Brain microvascular endothelial cell (primary cell): ENCODE measurements around the gene IGSF21.

Experiments used
- DNase-seq: peaks from one replicate; pipeline ENCODE4 v3.0.0-alpha.2; 2020
- H3K27ac ChIP-seq: fragments of 250-450 bp; sonication (Bioruptor Pico); 2 replicates; pipeline ENCODE4 v1.5.1; 2020; ENCODE audit warnings: mild to moderate bottlenecking, moderate library complexity
- H3K27me3 ChIP-seq: fragments of 250-450 bp; sonication (Bioruptor Pico); replicated peaks from 2 replicates; pipeline ENCODE4 v1.5.1; 2020; ENCODE audit warnings: mild to moderate bottlenecking
- H3K36me3 ChIP-seq: fragments of 250-450 bp; sonication (Bioruptor Pico); replicated peaks from 2 replicates; pipeline ENCODE4 v1.5.1; 2020; ENCODE audit warnings: mild to moderate bottlenecking
- H3K4me3 ChIP-seq: 2 replicates; pipeline ENCODE4 v1.5.1; 2011; ENCODE audit warnings: low read depth, mild to moderate bottlenecking, control low read depth, low read length, moderate library complexity
- CTCF ChIP-seq: IDR thresholded peaks from 2 replicates; pipeline ENCODE4 v1.5.1; 2011; ENCODE audit warnings: low read depth, mild to moderate bottlenecking, moderate library complexity, low read length, control low read depth, inconsistent platforms; ENCODE audit errors: missing control alignments
- in situ Hi-C: cut with HindIII; loops from 2 replicates; pipeline ENCODE4 v1.10.0; 2017; ENCODE audit warnings: low sequenced_read_pairs, low pct_ligation_motif_present

IGSF21 gene

GRCh38 chr1:18079941-18080735, 27.5 kb upstream of the IGSF21 start:
- Histone ChIP-seq H3K36me3 (no peaks in the 10 kb centered on the region), H3K27me3 (no peaks in the 10 kb centered on the region), H3K27ac (no peak overlapping the region), H3K4me3 (no peak overlapping the region)
- TF ChIP-seq CTCF = no peak
- DNase-seq = no peak
- in situ Hi-C loops = no loop called here

GRCh38 chr1:18085387-18086074, 22.1 kb upstream of the IGSF21 start:
- no peaks in the 10 kb centered on the region for H3K27me3 ChIP-seq
- H3K36me3 ChIP-seq = no peaks in the 10 kb centered on the region
- no peak overlapping the region for H3K27ac ChIP-seq
- no peak for TF ChIP-seq CTCF
- in situ Hi-C loops = no loop called here
- H3K4me3 ChIP-seq = no peak overlapping the region
- no peak for DNase-seq

- Histone ChIP-seq H3K27me3 (no peaks in the 10 kb centered on the region), H3K27ac (no peak overlapping the region), H3K36me3 (no peaks in the 10 kb centered on the region), H3K4me3 (no peak overlapping the region)
- in situ Hi-C loops = no loop called here
- TF ChIP-seq CTCF = no peak
- DNase-seq = no peak
These were observed 19.5 kb upstream of the IGSF21 start for GRCh38 chr1:18088077-18088594.

- in situ Hi-C loops = no loop called here
- TF ChIP-seq CTCF = no peak
- no peaks in the 10 kb centered on the region for H3K36me3 ChIP-seq
- H3K4me3 ChIP-seq = no peak overlapping the region
- no peak for DNase-seq
- H3K27ac ChIP-seq = no peak overlapping the region
- no peaks in the 10 kb centered on the region for H3K27me3 ChIP-seq
These were observed 18.1 kb upstream of the IGSF21 start for GRCh38 chr1:18089488-18089887.

GRCh38 chr1:18090636-18091035, 17.0 kb upstream of the IGSF21 start:
- Histone ChIP-seq H3K27me3 (no peaks in the 10 kb centered on the region), H3K36me3 (no peaks in the 10 kb centered on the region), H3K4me3 (no peak overlapping the region), H3K27ac (no peak overlapping the region)
- no peak for TF ChIP-seq CTCF
- in situ Hi-C loops = no loop called here
- DNase-seq = no peak
